ENCODE results near the gene UBA6.
"Not testable (repeated sequence)": the region's sequence is repeated elsewhere in the genome, so short reads cannot be mapped to it uniquely, and the experiment has no call there.

Gene UBA6

DNA sequence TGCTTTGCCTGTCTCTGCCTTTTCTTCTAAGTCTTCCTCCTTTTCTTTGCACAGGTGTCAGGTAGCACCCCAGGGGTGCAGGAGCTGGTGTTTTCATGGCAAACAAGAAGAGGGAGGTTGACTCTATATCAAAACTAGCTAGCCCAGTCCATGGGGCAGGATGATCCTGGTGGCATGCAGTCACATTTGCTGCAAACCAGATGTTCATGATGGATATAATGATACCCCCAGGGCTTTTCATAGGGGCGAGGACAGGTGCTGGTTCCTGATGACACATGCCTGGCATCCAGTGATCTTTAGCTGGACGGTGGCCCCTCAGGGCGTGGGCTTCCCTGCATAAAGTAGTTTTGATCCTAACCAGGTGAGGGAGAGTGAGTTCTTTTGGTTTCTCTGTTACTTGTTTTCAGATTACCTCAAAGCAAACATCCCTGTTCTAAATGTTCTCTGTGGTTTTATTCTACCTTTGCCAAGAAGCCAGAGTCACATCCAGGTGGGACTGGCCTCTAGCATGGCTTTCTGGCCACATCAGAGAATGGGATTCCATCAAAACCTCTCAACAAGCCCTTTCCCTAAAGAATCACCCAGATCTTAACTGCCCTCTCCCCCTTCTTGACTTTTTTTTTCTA is 11.2 kb upstream of the UBA6 start:
- CTCF ChIA-PET = no interaction called here
- no peak for DNase-seq (ENCODE audit: extremely low spot score)
- no peak for TF ChIP-seq ELF4 (IDR thresholded peaks at IDR 0.05)
- no peak for TF ChIP-seq NFRKB (IDR thresholded peaks at IDR 0.05)
- TF ChIP-seq HDGF (IDR thresholded peaks at IDR 0.05; ENCODE audit: borderline replicate concordance) = no peak
- no peak for TF ChIP-seq ARNT (IDR thresholded peaks at IDR 0.05)
- no peak for TF ChIP-seq SUZ12 (IDR thresholded peaks at IDR 0.05)
- POLR2A ChIA-PET = interaction anchor here (1.6 kb wide), 1 partner anchor 11 kb away, joined by 5 read pairs; the partner anchor contains the start of gene UBA6

- CTCF ChIA-PET; POLR2A ChIA-PET; DNase-seq (ENCODE audit: extremely low spot score): not testable (repeated sequence)
Observed at GRCh38 chr4:67706682-67707081, 5.7 kb upstream of the UBA6 start.

DNA sequence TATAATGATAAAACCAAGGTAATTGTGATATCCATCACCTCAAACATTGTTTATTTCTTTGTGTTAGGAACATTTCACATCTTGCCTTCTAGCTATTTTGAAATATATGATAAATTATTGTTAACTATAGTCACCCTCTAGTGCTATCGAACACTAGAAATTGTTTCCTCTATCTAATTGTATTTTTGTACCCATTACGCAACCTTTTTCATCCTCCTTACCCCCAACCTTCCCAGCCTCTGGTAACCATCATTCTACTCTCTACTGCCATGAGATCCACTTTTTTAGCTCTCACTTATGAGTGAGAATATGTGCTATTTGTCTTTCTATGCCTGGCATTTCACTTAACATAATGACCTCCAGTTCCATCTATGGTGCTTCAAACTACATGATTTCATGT is 3.9 kb upstream of the UBA6 start:
- no peak for DNase-seq (ENCODE audit: extremely low spot score)
- TF ChIP-seq ELF4 (IDR thresholded peaks at IDR 0.05) = no peak
- TF ChIP-seq, protein P1, sequence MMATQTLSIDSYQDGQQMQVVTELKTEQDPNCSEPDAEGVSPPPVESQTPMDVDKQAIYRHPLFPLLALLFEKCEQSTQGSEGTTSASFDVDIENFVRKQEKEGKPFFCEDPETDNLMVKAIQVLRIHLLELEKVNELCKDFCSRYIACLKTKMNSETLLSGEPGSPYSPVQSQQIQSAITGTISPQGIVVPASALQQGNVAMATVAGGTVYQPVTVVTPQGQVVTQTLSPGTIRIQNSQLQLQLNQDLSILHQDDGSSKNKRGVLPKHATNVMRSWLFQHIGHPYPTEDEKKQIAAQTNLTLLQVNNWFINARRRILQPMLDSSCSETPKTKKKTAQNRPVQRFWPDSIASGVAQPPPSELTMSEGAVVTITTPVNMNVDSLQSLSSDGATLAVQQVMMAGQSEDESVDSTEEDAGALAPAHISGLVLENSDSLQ (IDR thresholded peaks at IDR 0.05) = no peak
- no peak for TF ChIP-seq L3MBTL2 (conservative IDR thresholded peaks at IDR 0.05)
- no peak for TF ChIP-seq LEF1 (IDR thresholded peaks at IDR 0.05; ENCODE audit: borderline replicate concordance)
- no peak for TF ChIP-seq SP1 (IDR thresholded peaks at IDR 0.05)
- TF ChIP-seq CTBP1 (IDR thresholded peaks at IDR 0.05; ENCODE audit: borderline replicate concordance) = no peak
- no peak for TF ChIP-seq TARDBP (IDR thresholded peaks at IDR 0.05)
- TF ChIP-seq NFRKB (IDR thresholded peaks at IDR 0.05) = no peak
- no peak for TF ChIP-seq ARNT (IDR thresholded peaks at IDR 0.05)
- TF ChIP-seq FOXM1 (IDR thresholded peaks at IDR 0.05; ENCODE audit: borderline replicate concordance) = no peak
- no peak for TF ChIP-seq ZNF384 (IDR thresholded peaks at IDR 0.05)
- TF ChIP-seq SUZ12 (IDR thresholded peaks at IDR 0.05) = no peak
- no peak for TF ChIP-seq BHLHE40 (IDR thresholded peaks at IDR 0.05; ENCODE audit: borderline replicate concordance)
- no peak for TF ChIP-seq FOXA1 (IDR thresholded peaks at IDR 0.05)
- TF ChIP-seq HDGF (IDR thresholded peaks at IDR 0.05; ENCODE audit: borderline replicate concordance) = no peak
- no peak for TF ChIP-seq FOXK2 (IDR thresholded peaks at IDR 0.05)
- ChIA-PET POLR2A (no interaction called here), CTCF (no interaction called here)

GRCh38 chr4:67702166-67702565 is 1.2 kb upstream of the UBA6 start:
- no peak for TF ChIP-seq BHLHE40 (IDR thresholded peaks at IDR 0.05; ENCODE audit: borderline replicate concordance)
- no peak for TF ChIP-seq CTBP1 (IDR thresholded peaks at IDR 0.05; ENCODE audit: borderline replicate concordance)
- no peak for TF ChIP-seq FOXM1 (IDR thresholded peaks at IDR 0.05; ENCODE audit: borderline replicate concordance)
- no peak for TF ChIP-seq ZNF384 (IDR thresholded peaks at IDR 0.05)
- no peak for TF ChIP-seq TARDBP (IDR thresholded peaks at IDR 0.05)
- no peak for TF ChIP-seq SUZ12 (IDR thresholded peaks at IDR 0.05)
- TF ChIP-seq ARNT (IDR thresholded peaks at IDR 0.05) = no peak
- TF ChIP-seq HDGF (IDR thresholded peaks at IDR 0.05; ENCODE audit: borderline replicate concordance) = no peak
- TF ChIP-seq SP1 (IDR thresholded peaks at IDR 0.05) = no peak
- TF ChIP-seq L3MBTL2 (conservative IDR thresholded peaks at IDR 0.05) = no peak
- no peak for TF ChIP-seq LEF1 (IDR thresholded peaks at IDR 0.05; ENCODE audit: borderline replicate concordance)
- TF ChIP-seq FOXA1 (IDR thresholded peaks at IDR 0.05) = no peak
- no peak for TF ChIP-seq ELF4 (IDR thresholded peaks at IDR 0.05)
- TF ChIP-seq, protein P1 (IDR thresholded peaks at IDR 0.05) = no peak
- TF ChIP-seq FOXK2 (IDR thresholded peaks at IDR 0.05) = no peak
- no peak for TF ChIP-seq NFRKB (IDR thresholded peaks at IDR 0.05)
- ChIA-PET POLR2A (interaction anchor here (1.1 to 2.4 kb wide), 2 partner anchors 10 to 13 kb away, joined by 5 to 12 read pairs; no protein-coding TSS in a partner anchor), CTCF (interaction anchor here (0.6 kb wide), 1 partner anchor 18 kb away, joined by 3 read pairs; no protein-coding TSS in a partner anchor)
- no peak for DNase-seq (ENCODE audit: extremely low spot score)

DNA sequence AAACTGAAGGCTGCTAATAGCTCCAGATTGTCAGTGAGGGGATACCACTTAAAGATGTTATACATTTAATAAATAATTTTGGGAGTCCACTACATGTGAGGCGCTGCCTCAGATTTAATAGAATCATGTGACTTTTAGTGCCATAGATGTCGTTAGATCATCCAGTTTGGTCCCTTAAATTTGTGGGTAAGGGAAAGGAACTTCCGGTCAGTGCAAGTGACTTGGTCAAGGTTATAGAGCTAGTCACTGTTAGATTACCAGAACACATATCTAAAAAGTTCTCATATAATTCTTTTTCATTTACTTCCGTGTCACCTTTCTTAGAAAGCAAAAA is 529 bp upstream of the UBA6 start:
- ChIA-PET CTCF (interaction anchor here (0.6 kb wide), 1 partner anchor 17 kb away, joined by 3 read pairs; no protein-coding TSS in a partner anchor), POLR2A (interaction anchor here (0.6 to 2.4 kb wide), 5 partner anchors 8 to 156 kb away, joined by 3 to 12 read pairs (median 3); no protein-coding TSS in a partner anchor)
- DNase-seq (ENCODE audit: extremely low spot score) = no peak
- TF ChIP-seq L3MBTL2 (conservative IDR thresholded peaks at IDR 0.05) (0 out of 2 replicates have a peak, but pooled peaks have one; percentile 14), SP1 (IDR thresholded peaks at IDR 0.05) (no peak)

GRCh38 chr4:67700116-67700737 is 728 bp downstream of the UBA6 start:
- no peak for DNase-seq (ENCODE audit: extremely low spot score)
- TF ChIP-seq ZNF384 (IDR thresholded peaks at IDR 0.05) (no peak), TARDBP (IDR thresholded peaks at IDR 0.05) (no peak), SUZ12 (IDR thresholded peaks at IDR 0.05) (no peak), BHLHE40 (IDR thresholded peaks at IDR 0.05; ENCODE audit: borderline replicate concordance) (no peak), FOXA1 (IDR thresholded peaks at IDR 0.05) (no peak), L3MBTL2 (conservative IDR thresholded peaks at IDR 0.05) (no peak), ARNT (IDR thresholded peaks at IDR 0.05) (no peak), HDGF (IDR thresholded peaks at IDR 0.05; ENCODE audit: borderline replicate concordance) (no peak), LEF1 (IDR thresholded peaks at IDR 0.05; ENCODE audit: borderline replicate concordance) (no peak)
- TF ChIP-seq, protein P1 (IDR thresholded peaks at IDR 0.05) = no peak
- POLR2A ChIA-PET = interaction anchor here (1.4 to 2.4 kb wide), 3 partner anchors 9 to 155 kb away, joined by 3 to 12 read pairs (median 5); partner anchors contain the start of gene CENPC
- CTCF ChIA-PET = interaction anchor here (0.6 to 0.7 kb wide), 2 partner anchors 205 to 742 kb away, joined by 3 read pairs; no protein-coding TSS in a partner anchor

Data from HEK293T (cell line).